GM19438 (cell line): ENCODE results near the gene WNT3A.
"Not testable (repeated sequence)": the region's sequence is repeated elsewhere in the genome, so short reads cannot be mapped to it uniquely, and the experiment has no call there.

Source experiments
- ATAC-seq: cut with Tn5 transposase; IDR thresholded peaks from one replicate; pipeline ENCODE4 v1.9.1; 2021; ENCODE audit warnings: low read depth; ENCODE audit not compliant: unreplicated experiment

Gene WNT3A

DNA sequence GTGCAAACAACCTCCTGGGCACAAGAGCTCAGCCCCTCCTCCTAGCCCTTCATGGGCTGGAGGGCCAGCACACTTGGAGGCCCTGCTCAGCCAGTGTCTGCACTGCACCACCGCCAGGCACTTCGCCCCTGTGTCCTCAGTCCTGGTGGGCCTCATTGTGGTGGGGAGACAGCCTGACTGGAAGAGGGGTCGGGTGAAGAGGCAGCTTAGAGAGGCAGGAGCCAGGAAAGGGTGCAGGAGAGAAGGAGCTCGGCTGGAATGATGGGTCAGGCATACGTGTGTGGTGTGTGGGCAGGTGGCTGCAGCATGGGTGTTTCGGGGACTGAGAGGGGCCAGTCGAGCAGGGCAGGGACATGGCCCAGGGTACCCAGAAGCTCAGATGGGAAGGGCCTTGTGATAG is 4.1 kb downstream of the WNT3A start:
- no peak for ATAC-seq

GRCh38 chr1:228011721-228012311 is 5.0 kb downstream of the WNT3A start:
- no peak for ATAC-seq

DNA sequence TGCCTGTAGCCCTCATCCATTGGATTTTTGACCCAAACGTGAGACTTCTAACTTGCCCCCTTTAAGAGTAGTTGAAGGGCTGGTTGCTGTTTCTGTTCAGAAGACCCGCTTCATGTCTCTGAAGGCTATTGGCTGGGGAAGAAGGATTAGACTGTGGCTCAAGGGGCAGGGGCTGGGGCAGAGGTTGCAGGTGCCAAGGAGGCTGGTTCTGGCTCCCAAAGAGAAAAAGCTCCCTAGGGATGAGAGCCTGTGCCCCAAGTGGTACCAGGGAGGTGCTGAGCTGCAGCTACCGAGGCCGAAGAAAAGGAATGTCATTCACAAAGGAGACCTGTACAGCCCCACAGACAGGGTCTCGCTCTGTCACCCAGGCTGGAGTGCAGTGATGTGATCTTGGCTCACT is 5.8 kb downstream of the WNT3A start:
- no peak for ATAC-seq

DNA sequence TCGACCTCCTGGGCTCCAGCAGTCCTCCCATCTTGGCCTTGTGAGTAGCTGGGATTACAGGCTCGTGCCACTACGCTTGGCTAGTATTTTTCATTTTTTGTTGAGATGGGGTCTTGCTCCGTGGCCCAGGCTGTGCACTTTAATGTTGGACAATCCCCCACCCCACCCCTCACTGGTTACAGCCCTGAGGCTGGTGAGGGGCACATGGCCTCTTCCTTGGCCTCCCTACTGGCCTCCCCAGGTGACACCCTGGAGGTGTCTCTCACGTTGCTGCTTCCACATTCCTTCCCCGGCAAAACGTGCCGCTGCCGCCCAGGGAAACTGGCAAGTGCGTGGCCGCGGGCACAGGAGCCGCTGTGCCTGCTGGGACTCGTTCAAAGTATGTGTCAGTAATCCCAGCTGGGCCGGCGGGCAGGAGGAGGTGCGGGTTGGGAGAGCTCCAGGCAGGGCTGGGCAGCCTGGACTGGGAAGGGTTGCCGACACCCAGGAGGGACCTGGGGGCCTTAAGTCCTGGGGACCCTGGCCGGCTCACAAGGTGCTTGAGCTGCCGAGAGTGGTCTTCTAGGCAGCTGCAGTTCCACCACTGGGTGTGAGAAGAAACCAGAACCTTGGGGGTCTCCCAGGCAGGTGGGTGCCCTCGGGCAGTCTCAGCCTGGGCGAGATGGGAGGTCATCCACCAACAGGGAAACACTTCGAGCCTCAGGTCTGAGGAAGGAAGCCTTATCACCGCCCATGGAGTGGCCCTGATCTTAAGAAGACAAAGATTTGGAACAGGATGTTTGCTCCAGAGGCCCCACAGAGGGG is 6.5 kb downstream of the WNT3A start:
- ATAC-seq: no peak

- no peak for ATAC-seq
Observed at GRCh38 chr1:228013935-228014930, 7.4 kb downstream of the WNT3A start.

DNA sequence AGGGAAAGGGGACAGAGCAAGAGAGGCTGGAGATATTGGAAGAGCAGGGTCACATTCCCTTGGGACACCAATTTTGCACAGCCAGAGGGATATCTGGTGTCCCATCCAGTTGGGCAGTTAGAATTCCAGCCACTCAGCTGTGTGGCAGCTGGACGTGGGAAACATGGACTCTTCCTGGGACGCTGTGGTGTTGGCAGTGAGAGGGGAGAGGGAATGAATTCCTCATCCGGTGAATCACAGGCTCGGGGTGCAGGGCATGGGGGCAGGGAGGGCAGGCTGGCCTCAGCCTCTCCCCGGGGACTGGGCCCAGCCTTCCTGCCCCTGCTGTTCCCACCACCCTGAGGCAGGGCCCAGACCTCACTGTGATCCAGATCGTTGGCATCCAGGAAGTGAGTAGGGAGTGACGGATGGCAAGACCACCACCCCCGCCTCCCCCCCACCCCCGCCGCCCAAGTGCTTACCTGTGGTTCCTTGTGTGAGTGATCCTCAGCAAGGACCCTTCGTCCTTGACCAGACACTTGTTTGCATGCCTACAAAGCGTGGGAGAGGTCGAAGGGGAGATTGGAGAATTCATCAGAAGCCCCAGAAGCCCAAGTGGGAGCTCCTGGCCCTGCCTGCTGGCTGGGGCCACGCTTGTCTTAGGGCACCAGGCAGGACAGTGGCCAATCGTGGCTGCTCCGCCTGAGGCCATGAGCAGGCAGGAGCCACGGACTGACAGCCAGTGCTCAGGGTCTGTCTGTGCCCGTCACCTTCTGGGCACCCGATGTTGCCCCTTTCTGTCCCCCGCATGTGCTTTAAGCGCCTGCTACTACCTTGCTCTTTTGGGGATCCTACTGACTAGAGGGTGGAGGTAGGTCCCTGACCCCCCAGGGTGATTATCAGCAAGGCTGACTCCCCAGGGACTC is 8.7 kb downstream of the WNT3A start:
- no peak for ATAC-seq

DNA sequence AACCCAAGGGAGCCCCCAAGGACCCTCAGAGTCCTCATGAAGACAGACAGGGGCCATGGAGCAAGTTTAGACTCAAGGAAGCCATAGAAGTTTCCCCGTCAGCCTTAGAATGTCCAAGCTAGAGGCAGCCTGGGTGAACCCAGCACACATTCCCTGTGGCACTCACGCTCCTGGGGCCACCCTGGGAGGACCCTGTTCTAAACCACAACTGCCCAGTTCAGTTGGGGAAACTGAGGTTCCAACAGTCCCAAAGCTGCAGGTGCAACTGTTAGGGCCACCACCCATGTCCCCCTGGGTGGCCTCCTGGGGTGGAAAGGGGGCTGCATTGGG is 9.3 kb downstream of the WNT3A start:
- ATAC-seq: no peak

- ATAC-seq: no peak
Observed at GRCh38 chr1:228016653-228017355, 10.0 kb downstream of the WNT3A start.

- ATAC-seq: no peak
Observed at GRCh38 chr1:228017356-228018124, 10.7 kb downstream of the WNT3A start.

GRCh38 chr1:228018125-228018398 is 11.3 kb downstream of the WNT3A start:
- no peak for ATAC-seq

GRCh38 chr1:228018961-228019721 is 12.3 kb downstream of the WNT3A start:
- no peak for ATAC-seq

DNA sequence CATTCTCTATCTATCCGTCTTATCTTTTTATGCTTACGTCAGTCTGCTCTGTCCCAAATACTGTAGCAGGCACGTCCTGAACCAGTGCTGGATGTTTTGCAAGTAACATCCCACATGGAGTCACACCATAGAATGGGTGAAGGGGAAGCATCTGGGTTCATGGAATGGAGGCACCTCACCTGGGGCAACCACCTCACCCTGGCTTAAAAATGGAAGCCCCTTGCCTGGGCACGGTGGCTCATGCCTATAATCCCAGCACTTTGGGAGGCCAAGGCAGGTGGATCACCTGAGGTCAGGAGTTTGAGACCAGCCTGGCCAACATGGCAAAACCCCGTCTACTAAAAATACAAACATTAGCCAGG is 12.9 kb downstream of the WNT3A start:
- not testable (repeated sequence) for ATAC-seq

DNA sequence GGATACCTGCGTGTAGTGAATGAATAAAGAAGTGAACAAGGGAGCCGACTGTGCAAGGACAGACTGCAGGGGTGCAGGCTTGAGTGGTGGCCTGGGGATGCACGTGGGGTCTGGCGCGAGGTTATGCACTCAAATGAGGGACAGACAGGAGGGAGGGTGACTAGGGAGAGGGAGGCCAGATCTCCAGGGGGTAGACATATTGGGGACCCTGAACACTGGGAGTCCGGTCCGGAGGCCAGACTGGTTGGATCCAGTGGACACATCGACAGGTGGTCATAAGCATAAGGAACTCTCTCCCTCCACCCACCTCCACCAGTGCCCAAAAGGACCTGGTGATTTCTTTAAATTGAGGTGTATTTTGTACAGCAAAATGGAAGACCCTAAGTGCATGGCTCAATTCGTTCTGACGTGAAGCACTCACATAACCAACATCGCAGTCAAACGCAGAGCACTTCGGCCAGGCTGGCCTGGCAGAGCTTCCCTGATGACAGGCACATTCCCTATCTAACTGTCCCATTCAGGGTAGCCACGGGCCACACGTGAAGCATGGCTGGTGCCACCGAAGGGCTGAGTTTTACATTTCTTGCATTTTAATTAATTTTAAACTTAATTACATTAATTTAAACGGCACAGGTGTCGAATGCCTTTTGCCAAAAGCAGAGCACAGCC is 14.0 kb downstream of the WNT3A start:
- ATAC-seq: no peak

GRCh38 chr1:228021355-228022030 is 14.7 kb downstream of the WNT3A start:
- no peak for ATAC-seq

- ATAC-seq: no peak
Observed at GRCh38 chr1:228022571-228023293, 15.9 kb downstream of the WNT3A start.

DNA sequence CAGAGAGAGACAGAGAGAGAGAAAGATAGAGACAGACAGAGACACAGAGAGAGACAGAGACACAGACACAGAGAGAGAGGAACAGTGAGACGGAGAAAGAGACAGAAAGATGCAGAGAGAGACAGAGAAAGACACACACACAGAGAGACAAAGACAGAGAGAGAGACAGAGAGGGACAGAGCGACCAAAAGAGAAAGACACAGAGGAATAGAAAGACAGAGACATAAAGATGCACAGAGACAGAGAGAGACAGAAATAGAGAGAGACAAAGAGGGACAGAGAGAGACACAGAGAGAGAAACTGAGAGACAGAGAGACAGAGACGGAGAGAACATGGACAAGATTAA is 16.5 kb downstream of the WNT3A start:
- no peak for ATAC-seq

- ATAC-seq: no peak
Observed at GRCh38 chr1:228029281-228029680, 22.5 kb downstream of the WNT3A start.
